ENCODE measurements around the gene NPAS3. TPM values are rescaled to one million over a fixed set of nuclear protein-coding genes. Genes with fewer than 3 reads are reported as not detected.

NPAS3 gene
- total and polyA plus RNA-seq, 4 donors: 0.07 to 0.09 (median 0.08) TPM; not detected in 1

DNA sequence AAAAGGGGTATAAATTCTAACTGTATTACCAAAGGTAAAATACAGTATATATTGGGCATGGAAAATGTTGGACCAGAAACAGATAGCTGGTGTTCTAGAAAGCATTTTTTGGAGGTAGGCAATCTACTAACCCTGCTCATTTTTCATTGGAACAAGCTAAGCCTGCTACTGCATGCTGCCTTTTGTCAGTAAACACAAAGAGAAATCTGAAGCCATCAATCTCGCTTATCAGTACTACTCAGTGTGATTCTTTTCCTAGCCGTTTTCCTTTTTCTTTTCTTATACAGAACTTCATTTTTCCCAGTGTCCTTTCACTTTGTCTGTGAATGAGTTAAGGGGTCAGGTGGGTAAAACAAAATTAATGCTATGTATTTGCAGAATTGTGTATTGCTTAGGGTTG lies 312.3 kb downstream of the NPAS3 start:
- Histone ChIP-seq H3K27me3 (ENCODE audit: control insufficient read depth in 4 of 4, insufficient read depth in 4 of 4, low read length in 3 of 4) (no peaks in the 10 kb centered on the region), H3K36me3 (ENCODE audit: control insufficient read depth in 4 of 4, insufficient read depth in 3 of 4, low read depth in 1 of 4, low read length in 3 of 4) (no peaks in the 10 kb centered on the region), H3K27ac (ENCODE audit: low read depth in 1 of 2, low read length in 2 of 2) (no peak overlapping the region), H3K4me3 (ENCODE audit: low read depth in 1 of 3, low read length in 3 of 3) (no peak overlapping the region), H3K4me1 (ENCODE audit: control insufficient read depth in 4 of 4, insufficient read depth in 4 of 4, low read length in 3 of 4) (no peaks in the 10 kb centered on the region), H3K9ac (ENCODE audit: low read depth in 1 of 2, low read length in 2 of 2) (no peak overlapping the region), H3K9me3 (ENCODE audit: control insufficient read depth in 4 of 4, low read length in 3 of 4) (no peaks in the 10 kb centered on the region)
- no peak for DNase-seq (ENCODE audit: low spot score)
- TF ChIP-seq JUND (IDR thresholded peaks at IDR 0.05) (no peak), FOXA2 (IDR thresholded peaks at IDR 0.05) (no peak), RXRA (IDR thresholded peaks at IDR 0.05) (no peak), TAF1 (conservative IDR thresholded peaks at IDR 0.05) (no peak), YY1 (IDR thresholded peaks at IDR 0.05) (no peak), HNF4A (conservative IDR thresholded peaks at IDR 0.05) (no peak), NR2F2 (IDR thresholded peaks at IDR 0.05) (no peak)
- TF ChIP-seq, protein P1, sequence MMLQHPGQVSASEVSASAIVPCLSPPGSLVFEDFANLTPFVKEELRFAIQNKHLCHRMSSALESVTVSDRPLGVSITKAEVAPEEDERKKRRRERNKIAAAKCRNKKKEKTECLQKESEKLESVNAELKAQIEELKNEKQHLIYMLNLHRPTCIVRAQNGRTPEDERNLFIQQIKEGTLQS (IDR thresholded peaks at IDR 0.05): no peak
- TF ChIP-seq, protein P2, sequence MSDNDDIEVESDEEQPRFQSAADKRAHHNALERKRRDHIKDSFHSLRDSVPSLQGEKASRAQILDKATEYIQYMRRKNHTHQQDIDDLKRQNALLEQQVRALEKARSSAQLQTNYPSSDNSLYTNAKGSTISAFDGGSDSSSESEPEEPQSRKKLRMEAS (IDR thresholded peaks at IDR 0.05): no peak
- WGBS: 44% methylated on average over 2 of the region's 2 CpGs

DNA sequence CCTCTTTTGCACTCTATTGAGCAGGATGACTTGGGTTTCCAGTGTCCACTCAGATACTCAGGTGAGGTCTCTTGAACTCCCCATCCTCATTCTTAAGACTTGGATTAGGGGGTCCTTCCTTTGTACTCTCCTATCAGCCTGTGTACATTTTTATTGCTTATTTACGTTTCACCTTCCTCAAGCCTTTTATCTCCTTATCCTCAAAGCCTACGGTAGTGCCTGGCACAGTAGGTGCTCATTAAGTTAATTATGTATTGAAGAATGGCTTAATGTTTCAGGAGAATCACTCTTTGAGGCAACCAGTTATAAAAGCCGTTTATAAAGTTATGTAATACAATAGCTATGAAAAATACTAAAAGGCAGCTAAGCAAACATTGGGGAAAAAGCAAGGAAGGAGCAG lies 315.7 kb downstream of the NPAS3 start:
- TF ChIP-seq HNF4A (conservative IDR thresholded peaks at IDR 0.05): no peak
- Histone ChIP-seq H3K9me3 (ENCODE audit: control insufficient read depth in 4 of 4, low read length in 3 of 4) (no peaks in the 10 kb centered on the region), H3K27me3 (ENCODE audit: control insufficient read depth in 4 of 4, insufficient read depth in 4 of 4, low read length in 3 of 4) (peaks cover 0 to 3% (median 0%) of the 10 kb centered on the region in 4 donors), H3K4me3 (ENCODE audit: low read depth in 1 of 3, low read length in 3 of 3) (no peak overlapping the region), H3K27ac (ENCODE audit: low read depth in 1 of 2, low read length in 2 of 2) (no peak overlapping the region), H3K9ac (ENCODE audit: low read depth in 1 of 2, low read length in 2 of 2) (no peak overlapping the region), H3K4me1 (ENCODE audit: control insufficient read depth in 4 of 4, insufficient read depth in 4 of 4, low read length in 3 of 4) (no peaks in the 10 kb centered on the region), H3K36me3 (ENCODE audit: control insufficient read depth in 4 of 4, insufficient read depth in 3 of 4, low read depth in 1 of 4, low read length in 3 of 4) (no peaks in the 10 kb centered on the region)
- no peak for DNase-seq (ENCODE audit: low spot score)
- WGBS: 48% methylated on average over 3 of the region's 3 CpGs

DNA sequence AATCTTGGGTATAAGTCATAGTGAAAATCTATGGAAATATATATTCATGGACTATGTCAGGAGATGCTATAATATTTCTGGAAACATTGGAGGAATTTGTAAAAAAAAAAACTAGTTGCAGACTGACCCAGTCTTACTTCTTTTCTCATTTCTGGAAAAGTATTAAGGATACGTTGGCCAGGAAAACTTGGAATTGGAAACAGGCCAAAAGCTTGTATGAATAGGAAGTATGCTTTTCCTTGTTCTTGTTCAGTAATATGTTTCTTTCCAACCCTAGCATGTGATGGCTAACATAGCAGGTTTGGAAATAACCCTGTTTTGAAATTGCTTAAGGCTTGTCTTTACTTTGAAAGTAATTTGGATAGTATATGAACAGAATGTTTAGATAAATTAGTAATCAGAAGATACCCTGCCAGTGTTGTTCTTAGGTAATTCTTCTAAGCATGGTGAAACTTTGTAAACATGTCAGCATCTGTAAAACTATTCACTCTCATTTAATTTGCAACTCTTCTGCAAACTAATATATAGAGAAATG lies 316.2 kb downstream of the NPAS3 start:
- Histone ChIP-seq H3K4me1 (ENCODE audit: control insufficient read depth in 4 of 4, insufficient read depth in 4 of 4, low read length in 3 of 4) (no peaks in the 10 kb centered on the region), H3K9ac (ENCODE audit: low read depth in 1 of 2, low read length in 2 of 2) (no peak overlapping the region), H3K27ac (ENCODE audit: low read depth in 1 of 2, low read length in 2 of 2) (no peak overlapping the region), H3K27me3 (ENCODE audit: control insufficient read depth in 4 of 4, insufficient read depth in 4 of 4, low read length in 3 of 4) (peaks cover 0 to 3% (median 0%) of the 10 kb centered on the region in 4 donors), H3K4me3 (ENCODE audit: low read depth in 1 of 3, low read length in 3 of 3) (no peak overlapping the region), H3K9me3 (ENCODE audit: control insufficient read depth in 4 of 4, low read length in 3 of 4) (no peaks in the 10 kb centered on the region), H3K36me3 (ENCODE audit: control insufficient read depth in 4 of 4, insufficient read depth in 3 of 4, low read depth in 1 of 4, low read length in 3 of 4) (no peaks in the 10 kb centered on the region)
- WGBS: 40% methylated on average over 1 of the region's 1 CpG
- no peak for DNase-seq (ENCODE audit: low spot score)
- TF ChIP-seq HNF4A (conservative IDR thresholded peaks at IDR 0.05) (no peak), YY1 (IDR thresholded peaks at IDR 0.05) (no peak), GABPA (IDR thresholded peaks at IDR 0.05 in 1 of 2, conservative IDR thresholded peaks at IDR 0.05 in 1 of 2) (no peak), NR2F2 (IDR thresholded peaks at IDR 0.05) (no peak), RXRA (IDR thresholded peaks at IDR 0.05) (no peak), REST (IDR thresholded peaks at IDR 0.05) (no peak), FOXA1 (IDR thresholded peaks at IDR 0.05) (no peak), SP1 (IDR thresholded peaks at IDR 0.05) (no peak), JUND (IDR thresholded peaks at IDR 0.05) (no peak), CTCF (IDR thresholded peaks at IDR 0.05; ENCODE audit: low read depth, low read length, missing input control) (no peak)
- TF ChIP-seq, protein P2 (IDR thresholded peaks at IDR 0.05): no peak
- TF ChIP-seq, protein P1 (IDR thresholded peaks at IDR 0.05): no peak

Measured in liver (tissue), 9 donors.